ENCODE data around the gene HOXD11.

DNA sequence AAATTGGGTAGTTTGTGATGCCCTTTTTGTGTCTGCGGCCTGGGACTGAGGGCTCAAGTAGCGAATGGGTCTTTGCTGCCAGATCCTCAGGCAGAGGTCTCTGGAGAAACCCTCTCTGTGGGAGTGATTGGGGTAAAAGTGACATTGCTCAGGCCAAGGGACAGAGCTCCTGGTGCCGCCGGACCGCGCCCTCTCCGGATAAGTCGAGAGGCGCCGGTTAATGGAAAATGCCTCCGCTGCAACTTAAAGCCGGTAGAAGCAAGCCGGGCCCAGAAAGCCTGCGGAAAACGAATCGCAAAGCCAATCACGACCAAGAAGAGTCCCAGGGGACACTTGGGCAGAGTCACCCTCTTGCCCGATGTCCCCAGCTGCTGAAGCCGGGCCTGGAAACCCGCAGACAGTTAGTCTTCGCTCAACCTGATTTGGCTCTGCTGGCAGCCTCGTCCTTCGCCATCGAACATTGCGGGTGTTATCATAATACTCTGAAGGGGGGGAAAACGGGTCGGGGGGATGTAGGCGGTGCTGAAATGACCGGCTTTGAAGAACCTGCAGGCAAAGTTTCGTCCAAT lies 7.8 kb upstream of the HOXD11 start:
- no peak for TF ChIP-seq POLR2A (IDR thresholded peaks at IDR 0.05; ENCODE audit: extremely low read depth, insufficient read length)
- no peak for TF ChIP-seq CTCF (IDR thresholded peaks at IDR 0.05; ENCODE audit: low read depth, low read length)
